ENCODE results near the gene HMOX2. TPM values are rescaled to one million over a fixed set of nuclear protein-coding genes. Genes with fewer than 3 reads are reported as not detected.

Gene HMOX2
- polyA plus RNA-seq, 2 of the 4 experiments (the other 2 are of a cell fraction) = 35.4 to 47.7 TPM

DNA sequence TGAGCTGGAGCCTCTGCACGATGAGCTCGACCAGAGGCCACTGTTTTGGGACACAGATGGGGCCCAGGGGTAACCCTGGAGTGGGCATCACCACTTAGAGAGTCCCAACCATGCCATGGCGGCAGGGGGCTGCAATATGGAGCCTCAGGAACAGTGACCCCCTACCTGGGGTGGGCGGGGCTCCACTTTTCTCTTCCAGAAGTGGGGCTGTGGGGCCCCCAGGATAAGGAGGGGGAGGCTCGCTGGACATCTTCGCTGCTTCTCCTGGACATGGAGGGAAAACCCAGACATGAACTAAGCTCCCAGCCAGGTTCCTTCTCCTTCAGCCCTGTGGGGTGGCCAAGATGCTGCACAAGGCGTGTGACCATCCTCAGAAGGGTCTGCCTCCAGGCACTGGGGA lies 37.7 kb downstream of the HMOX2 start:
- CTCF ChIA-PET = interaction anchor here (0.7 to 18.0 kb wide), 3 partner anchors 13 to 71 kb away, joined by 3 to 301 read pairs (median 8); partner anchors contain the start of gene CDIP1
- TF ChIP-seq, protein P1, sequence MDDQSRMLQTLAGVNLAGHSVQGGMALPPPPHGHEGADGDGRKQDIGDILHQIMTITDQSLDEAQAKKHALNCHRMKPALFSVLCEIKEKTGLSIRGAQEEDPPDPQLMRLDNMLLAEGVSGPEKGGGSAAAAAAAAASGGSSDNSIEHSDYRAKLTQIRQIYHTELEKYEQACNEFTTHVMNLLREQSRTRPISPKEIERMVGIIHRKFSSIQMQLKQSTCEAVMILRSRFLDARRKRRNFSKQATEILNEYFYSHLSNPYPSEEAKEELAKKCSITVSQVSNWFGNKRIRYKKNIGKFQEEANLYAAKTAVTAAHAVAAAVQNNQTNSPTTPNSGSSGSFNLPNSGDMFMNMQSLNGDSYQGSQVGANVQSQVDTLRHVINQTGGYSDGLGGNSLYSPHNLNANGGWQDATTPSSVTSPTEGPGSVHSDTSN (IDR thresholded peaks at IDR 0.05) = no peak
- TF ChIP-seq RARB (CRISPR knock-in tag; IDR thresholded peaks at IDR 0.05) = no peak
- TF ChIP-seq ZC3H11A (IDR thresholded peaks at IDR 0.05) = no peak
- TF ChIP-seq, protein P2, sequence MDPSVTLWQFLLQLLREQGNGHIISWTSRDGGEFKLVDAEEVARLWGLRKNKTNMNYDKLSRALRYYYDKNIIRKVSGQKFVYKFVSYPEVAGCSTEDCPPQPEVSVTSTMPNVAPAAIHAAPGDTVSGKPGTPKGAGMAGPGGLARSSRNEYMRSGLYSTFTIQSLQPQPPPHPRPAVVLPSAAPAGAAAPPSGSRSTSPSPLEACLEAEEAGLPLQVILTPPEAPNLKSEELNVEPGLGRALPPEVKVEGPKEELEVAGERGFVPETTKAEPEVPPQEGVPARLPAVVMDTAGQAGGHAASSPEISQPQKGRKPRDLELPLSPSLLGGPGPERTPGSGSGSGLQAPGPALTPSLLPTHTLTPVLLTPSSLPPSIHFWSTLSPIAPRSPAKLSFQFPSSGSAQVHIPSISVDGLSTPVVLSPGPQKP (IDR thresholded peaks at IDR 0.05; ENCODE audit: low read depth, low read length) = no peak
- TF ChIP-seq NFE2L2 (conservative IDR thresholded peaks at IDR 0.05; ENCODE audit: low read length) = no peak
- no peak for TF ChIP-seq ZFP36 (IDR thresholded peaks at IDR 0.05; ENCODE audit: borderline replicate concordance, partially characterized antibody)
- no peak for TF ChIP-seq SMC3 (IDR thresholded peaks at IDR 0.05)
- no peak for TF ChIP-seq ZNF302 (CRISPR knock-in tag; IDR thresholded peaks at IDR 0.05)
- TF ChIP-seq, protein P3, sequence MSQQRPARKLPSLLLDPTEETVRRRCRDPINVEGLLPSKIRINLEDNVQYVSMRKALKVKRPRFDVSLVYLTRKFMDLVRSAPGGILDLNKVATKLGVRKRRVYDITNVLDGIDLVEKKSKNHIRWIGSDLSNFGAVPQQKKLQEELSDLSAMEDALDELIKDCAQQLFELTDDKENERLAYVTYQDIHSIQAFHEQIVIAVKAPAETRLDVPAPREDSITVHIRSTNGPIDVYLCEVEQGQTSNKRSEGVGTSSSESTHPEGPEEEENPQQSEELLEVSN (IDR thresholded peaks at IDR 0.05; ENCODE audit: borderline replicate concordance, low read depth) = no peak
- no peak for TF ChIP-seq HEYL (CRISPR knock-in tag; IDR thresholded peaks at IDR 0.05)
- TF ChIP-seq EHMT2 (IDR thresholded peaks at IDR 0.05; ENCODE audit: low read depth) = no peak
- TF ChIP-seq, protein P4, sequence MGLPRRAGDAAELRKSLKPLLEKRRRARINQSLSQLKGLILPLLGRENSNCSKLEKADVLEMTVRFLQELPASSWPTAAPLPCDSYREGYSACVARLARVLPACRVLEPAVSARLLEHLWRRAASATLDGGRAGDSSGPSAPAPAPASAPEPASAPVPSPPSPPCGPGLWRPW (IDR thresholded peaks at IDR 0.05) = no peak
- TF ChIP-seq HMGXB4 (CRISPR knock-in tag; IDR thresholded peaks at IDR 0.05; ENCODE audit: borderline replicate concordance) = no peak
- no peak for TF ChIP-seq RCOR1 (IDR thresholded peaks at IDR 0.05; ENCODE audit: low read depth, low read length)
- TF ChIP-seq ZSCAN20 (CRISPR knock-in tag; IDR thresholded peaks at IDR 0.05) = no peak
- no peak for TF ChIP-seq HOXB5 (CRISPR knock-in tag; IDR thresholded peaks at IDR 0.05)
- no peak for TF ChIP-seq TFCP2L1 (CRISPR knock-in tag; IDR thresholded peaks at IDR 0.05)
- no peak for TF ChIP-seq NPAS2 (CRISPR knock-in tag; IDR thresholded peaks at IDR 0.05; ENCODE audit: borderline replicate concordance)
- TF ChIP-seq RAD21 (conservative IDR thresholded peaks at IDR 0.05 in 1 of 2, IDR thresholded peaks at IDR 0.05 in 1 of 2) = no peak
- TF ChIP-seq RNF2 (IDR thresholded peaks at IDR 0.05; ENCODE audit: borderline replicate concordance, low read depth) = no peak
- H3K4me3 ChIP-seq = no peak overlapping the region
- WGBS (ENCODE audit: missing lambda C conversion rate) = 88% methylated on average over 5 of the region's 7 CpGs
- FAIRE-seq (no peak), ATAC-seq (no peak), DNase-seq (ENCODE audit: low read depth in 1 of 2, low spot score in 1 of 2) (no peak)
- no peaks in the 10 kb centered on the region for H3K4me1 ChIP-seq
- H3K9me3 ChIP-seq = no peaks in the 10 kb centered on the region
- H3K4me2 ChIP-seq = no peak overlapping the region
- no peak overlapping the region for H3K27ac ChIP-seq
- POLR2A ChIA-PET = no interaction called here

DNA sequence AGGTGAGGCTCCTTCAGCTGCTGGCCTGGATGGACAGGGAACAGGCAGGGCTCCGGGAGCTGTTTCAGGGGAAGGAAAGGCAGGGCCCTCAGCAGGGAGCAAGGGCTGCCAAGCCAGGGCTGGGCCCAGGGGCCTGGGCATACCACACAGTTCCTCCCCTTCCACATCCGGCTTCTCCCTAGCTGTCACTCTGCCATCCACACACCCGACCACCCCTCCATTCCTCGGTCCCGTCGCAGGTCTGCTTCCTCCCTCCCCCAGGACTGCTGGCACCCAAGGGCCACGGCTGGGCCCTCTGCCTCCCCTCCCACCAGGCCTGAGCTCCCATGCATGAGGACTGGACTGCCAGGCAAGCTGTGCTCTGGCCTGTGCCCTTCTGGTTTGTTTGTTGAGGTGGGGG lies 38.4 kb downstream of the HMOX2 start:
- ATAC-seq = no peak
- no peak for TF ChIP-seq KDM1A (IDR thresholded peaks at IDR 0.05; ENCODE audit: low read depth)
- no peak for TF ChIP-seq PHF8 (IDR thresholded peaks at IDR 0.05; ENCODE audit: borderline replicate concordance, low read depth)
- TF ChIP-seq, protein P5, sequence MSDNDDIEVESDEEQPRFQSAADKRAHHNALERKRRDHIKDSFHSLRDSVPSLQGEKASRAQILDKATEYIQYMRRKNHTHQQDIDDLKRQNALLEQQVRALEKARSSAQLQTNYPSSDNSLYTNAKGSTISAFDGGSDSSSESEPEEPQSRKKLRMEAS (IDR thresholded peaks at IDR 0.05) = no peak
- TF ChIP-seq, protein P3 (IDR thresholded peaks at IDR 0.05; ENCODE audit: borderline replicate concordance, low read depth) = no peak
- TF ChIP-seq RFX5 (IDR thresholded peaks at IDR 0.05) = no peak
- no peak for TF ChIP-seq CHD2 (IDR thresholded peaks at IDR 0.05; ENCODE audit: low read length, partially characterized antibody)
- TF ChIP-seq ZSCAN20 (CRISPR knock-in tag; IDR thresholded peaks at IDR 0.05) = no peak
- TF ChIP-seq, protein P6, sequence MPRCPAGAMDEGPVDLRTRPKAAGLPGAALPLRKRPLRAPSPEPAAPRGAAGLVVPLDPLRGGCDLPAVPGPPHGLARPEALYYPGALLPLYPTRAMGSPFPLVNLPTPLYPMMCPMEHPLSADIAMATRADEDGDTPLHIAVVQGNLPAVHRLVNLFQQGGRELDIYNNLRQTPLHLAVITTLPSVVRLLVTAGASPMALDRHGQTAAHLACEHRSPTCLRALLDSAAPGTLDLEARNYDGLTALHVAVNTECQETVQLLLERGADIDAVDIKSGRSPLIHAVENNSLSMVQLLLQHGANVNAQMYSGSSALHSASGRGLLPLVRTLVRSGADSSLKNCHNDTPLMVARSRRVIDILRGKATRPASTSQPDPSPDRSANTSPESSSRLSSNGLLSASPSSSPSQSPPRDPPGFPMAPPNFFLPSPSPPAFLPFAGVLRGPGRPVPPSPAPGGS (IDR thresholded peaks at IDR 0.05) = no peak
- no peak for TF ChIP-seq FOXS1 (CRISPR knock-in tag; IDR thresholded peaks at IDR 0.05)
- no peak for TF ChIP-seq CBX2 (IDR thresholded peaks at IDR 0.05; ENCODE audit: borderline replicate concordance, low read depth)
- TF ChIP-seq NR3C1 (IDR thresholded peaks at IDR 0.05) = no peak
- no peak for TF ChIP-seq HEYL (CRISPR knock-in tag; IDR thresholded peaks at IDR 0.05)
- no peak for TF ChIP-seq NPAS2 (CRISPR knock-in tag; IDR thresholded peaks at IDR 0.05; ENCODE audit: borderline replicate concordance)
- TF ChIP-seq CBX8 (IDR thresholded peaks at IDR 0.05) = no peak
- CTCF ChIA-PET = interaction anchor here (0.7 to 18.0 kb wide), 10 partner anchors 9 to 442 kb away, joined by 3 to 301 read pairs (median 4); partner anchors contain the start of gene CDIP1
- no peak for FAIRE-seq
- POLR2A ChIA-PET = no interaction called here
- no peak overlapping the region for H3K4me2 ChIP-seq
- no peaks in the 10 kb centered on the region for H3K4me1 ChIP-seq
- H3K9me3 ChIP-seq = no peaks in the 10 kb centered on the region
- 76% methylated on average over 7 of the region's 7 CpGs for WGBS (ENCODE audit: missing lambda C conversion rate)
- H3K27ac ChIP-seq = no peak overlapping the region
- no peak for DNase-seq (ENCODE audit: low read depth in 1 of 2, low spot score in 1 of 2)
- H3K4me3 ChIP-seq = no peak overlapping the region
